ENCODE measurements around the gene DOC2A.
"Not testable (repeated sequence)": the region's sequence is repeated elsewhere in the genome, so short reads cannot be mapped to it uniquely, and the experiment has no call there.

Gene DOC2A

GRCh38 chr16:30026449-30026848 lies 15.6 kb upstream of the DOC2A start:
- no peak for DNase-seq

GRCh38 chr16:30025574-30025973 lies 14.7 kb upstream of the DOC2A start:
- DNase-seq: no peak

- DNase-seq: no peak
These were observed 14.3 kb upstream of the DOC2A start for GRCh38 chr16:30025156-30025555.

GRCh38 chr16:30024451-30024850 lies 13.6 kb upstream of the DOC2A start:
- DNase-seq: no peak

GRCh38 chr16:30023586-30023985 lies 12.8 kb upstream of the DOC2A start:
- no peak for DNase-seq

GRCh38 chr16:30022887-30023286 lies 12.1 kb upstream of the DOC2A start, which contains the start of gene C16orf92:
TSS of gene C16orf92 (plus strand) at chr16:30023198. CDS start at chr16:30023341, 143 bp downstream.
- no peak for DNase-seq

- no peak for DNase-seq
These were observed 7.9 kb upstream of the DOC2A start for GRCh38 chr16:30018731-30019158.

- not testable (repeated sequence) for DNase-seq
These were observed 7.1 kb upstream of the DOC2A start for GRCh38 chr16:30017937-30018336.

GRCh38 chr16:30017277-30017656 lies 6.4 kb upstream of the DOC2A start:
- no peak for DNase-seq

GRCh38 chr16:30016555-30017276 lies 5.9 kb upstream of the DOC2A start:
- DNase-seq: no peak

GRCh38 chr16:30015450-30015849 lies 4.6 kb upstream of the DOC2A start:
- DNase-seq: not testable (repeated sequence)

GRCh38 chr16:30012598-30012997 lies 1.8 kb upstream of the DOC2A start:
- DNase-seq: not testable (repeated sequence)

- DNase-seq: no peak
These were observed 1.1 kb upstream of the DOC2A start for GRCh38 chr16:30011714-30012504.

- DNase-seq: no peak
These were observed 610 bp downstream of the DOC2A start for GRCh38 chr16:30009990-30010843.

GRCh38 chr16:30009085-30009862 lies 1.6 kb downstream of the DOC2A start:
- DNase-seq: no peak

- DNase-seq: no peak
These were observed 3.4 kb downstream of the DOC2A start for GRCh38 chr16:30007378-30007895.

- no peak for DNase-seq
These were observed 4.0 kb downstream of the DOC2A start for GRCh38 chr16:30006659-30007377.

GRCh38 chr16:30006095-30006473 lies 4.7 kb downstream of the DOC2A start:
- no peak for DNase-seq

GRCh38 chr16:30005341-30006094 lies 5.3 kb downstream of the DOC2A start:
- DNase-seq: no peak

GRCh38 chr16:30004811-30005242 lies 6.0 kb downstream of the DOC2A start:
- no peak for DNase-seq

- DNase-seq: no peak
These were observed 6.4 kb downstream of the DOC2A start for GRCh38 chr16:30004424-30004776.
